ENCODE results near the gene ANKRA2. TPM values are rescaled to one million over a fixed set of nuclear protein-coding genes. Genes with fewer than 3 reads are reported as not detected.
A peak's percentile ranks its signal among the peaks of the same experiment; 100 is the strongest.

The ANKRA2 gene
- 28.9 to 35.5 TPM (median 34.0 TPM) in 3 replicates for total RNA-seq

GRCh38 chr5:73565139-73565968, at the start of gene ANKRA2, which contains the start of gene UTP15:
Gene ANKRA2, minus strand, starts transcription at chr5:73565639. Its CDS starts 2,758 bp downstream, at chr5:73562881.
Gene UTP15, plus strand, starts transcription at chr5:73565743. Its CDS starts 1,602 bp downstream, at chr5:73567345.
- Mint-ChIP-seq H3K4me3 (peak within 1 kb of the TSS; percentile 97), H3K27ac (peak within 1 kb of the TSS; percentile 100), H3K4me1 (peaks cover 23% of the 10 kb centered on the region), H3K9me3 (no peaks in the 10 kb centered on the region), H3K36me3 (peaks cover 23% of the 10 kb centered on the region), H3K27me3 (ENCODE audit: low read depth) (no peaks in the 10 kb centered on the region)
- peak; percentile 99 for DNase-seq (ENCODE audit: low spot score in 2 of 2, unreplicated experiment in 2 of 2)
- no peak for TF ChIP-seq CTCF (IDR thresholded peaks at IDR 0.05; ENCODE audit: unreplicated experiment)

- Mint-ChIP-seq H3K27me3 (ENCODE audit: low read depth) (peaks cover 82% of the 10 kb centered on the region), H3K9me3 (no peaks in the 10 kb centered on the region), H3K36me3 (no peaks in the 10 kb centered on the region), H3K27ac (no peak overlapping the region), H3K4me3 (no peak overlapping the region), H3K4me1 (no peaks in the 10 kb centered on the region)
- no peak for TF ChIP-seq CTCF (IDR thresholded peaks at IDR 0.05; ENCODE audit: unreplicated experiment)
- no peak for DNase-seq (ENCODE audit: low spot score in 2 of 2, unreplicated experiment in 2 of 2)
Observed at GRCh38 chr5:73615085-73615484, 49.6 kb upstream of the ANKRA2 start.

- Mint-ChIP-seq H3K36me3 (no peaks in the 10 kb centered on the region), H3K4me1 (no peaks in the 10 kb centered on the region), H3K9me3 (no peaks in the 10 kb centered on the region), H3K4me3 (no peak overlapping the region), H3K27me3 (ENCODE audit: low read depth) (peaks cover 71% of the 10 kb centered on the region), H3K27ac (no peak overlapping the region)
- no peak for TF ChIP-seq CTCF (IDR thresholded peaks at IDR 0.05; ENCODE audit: unreplicated experiment)
- DNase-seq (ENCODE audit: low spot score in 2 of 2, unreplicated experiment in 2 of 2), result no peak
Observed at GRCh38 chr5:73612799-73613198, 47.4 kb upstream of the ANKRA2 start.

- H3K36me3 Mint-ChIP-seq, result no peaks in the 10 kb centered on the region
- peaks cover 53% of the 10 kb centered on the region for H3K27me3 Mint-ChIP-seq (ENCODE audit: low read depth)
- DNase-seq (ENCODE audit: low spot score in 2 of 2, unreplicated experiment in 2 of 2), result no peak
- H3K27ac Mint-ChIP-seq, result no peak overlapping the region
- H3K9me3 Mint-ChIP-seq, result peaks cover under 1% of the 10 kb centered on the region
- no peak for TF ChIP-seq CTCF (IDR thresholded peaks at IDR 0.05; ENCODE audit: unreplicated experiment)
- no peak overlapping the region for H3K4me3 Mint-ChIP-seq
- no peaks in the 10 kb centered on the region for H3K4me1 Mint-ChIP-seq
Observed at GRCh38 chr5:73607228-73607627, 41.8 kb upstream of the ANKRA2 start.

GRCh38 chr5:73606206-73606753, 40.8 kb upstream of the ANKRA2 start:
- DNase-seq (ENCODE audit: low spot score in 2 of 2, unreplicated experiment in 2 of 2), result no peak
- TF ChIP-seq CTCF (IDR thresholded peaks at IDR 0.05; ENCODE audit: unreplicated experiment), result no peak
- Mint-ChIP-seq H3K4me1 (no peaks in the 10 kb centered on the region), H3K27ac (no peak overlapping the region), H3K27me3 (ENCODE audit: low read depth) (peaks cover 47% of the 10 kb centered on the region), H3K36me3 (no peaks in the 10 kb centered on the region), H3K9me3 (peaks cover 10% of the 10 kb centered on the region), H3K4me3 (no peak overlapping the region)
